MCF 10A (cell line): ENCODE results near the gene MAP7D1. TPM values are rescaled to one million over a fixed set of nuclear protein-coding genes. Genes with fewer than 3 reads are reported as not detected.
A peak's percentile ranks its signal among the peaks of the same experiment; 100 is the strongest.

Source experiments
- BruUV-seq: library from RNA; stranded (reverse); fragments of 400-500 nt; replicated peaks from 2 replicates; lab custom pipeline; 2021; lab: Mats Ljungman, UMichigan
- CTCF ChIA-PET: fragments of 300-600 bp; sonication (Branson Sonifier 250); formaldehyde crosslinking; extraction: SDS; loops from one replicate; lab custom pipeline; 2021; ENCODE audit warnings: antibody characterized with exemption, inconsistent platforms; lab: Yijun Ruan, JAX
- POLR2A ChIA-PET: fragments of 300-600, 350-650 bp; sonication (Branson Sonifier 250); formaldehyde crosslinking; extraction: SDS; loops from one replicate; lab custom pipeline; 2020; ENCODE audit warnings: antibody characterized with exemption, inconsistent platforms; lab: Yijun Ruan, JAX
- DNase-seq: peaks from one replicate; pipeline ENCODE4 v3.0.0-alpha.2; 2018; ENCODE audit not compliant: unreplicated experiment
- H3K27ac Mint-ChIP-seq: one replicate; pipeline ENCODE4 v1.8.0; 2022; ENCODE audit warnings: mild to moderate bottlenecking, low read depth, mixed read lengths; ENCODE audit not compliant: unreplicated experiment
- H3K27me3 Mint-ChIP-seq: one replicate; pipeline ENCODE4 v1.8.0; 2022; ENCODE audit warnings: mixed read lengths; ENCODE audit not compliant: insufficient read depth, unreplicated experiment
- H3K36me3 Mint-ChIP-seq: one replicate; pipeline ENCODE4 v1.8.0; 2022; ENCODE audit warnings: mild to moderate bottlenecking, moderate library complexity, mixed read lengths; ENCODE audit not compliant: insufficient read depth, unreplicated experiment
- H3K4me1 Mint-ChIP-seq: one replicate; pipeline ENCODE4 v1.8.0; 2022; ENCODE audit warnings: mixed read lengths; ENCODE audit not compliant: insufficient read depth, unreplicated experiment
- H3K4me3 Mint-ChIP-seq: one replicate; pipeline ENCODE4 v1.8.0; 2022; ENCODE audit warnings: mild to moderate bottlenecking, moderate library complexity, mixed read lengths; ENCODE audit not compliant: unreplicated experiment
- H3K9me3 Mint-ChIP-seq: one replicate; pipeline ENCODE4 v1.8.0; 2022; ENCODE audit warnings: mixed read lengths; ENCODE audit not compliant: unreplicated experiment
- intact Hi-C: fragments of 100-400 bp; cut with micrococcal nuclease; formaldehyde crosslinking; loops from 2 replicates; pipeline ENCODE4 v1.14.1; 2022
- total RNA-seq: library from RNA; stranded (reverse); gene quantifications from 2 replicates; pipeline ENCODE4 v1.2.3, GENCODE V29; 2022
- TF ChIP-seq, protein P1 (sequence below): fragments of 200-600 bp; IDR thresholded peaks from one replicate; pipeline ENCODE4 v1.8.0; 2022; ENCODE audit warnings: antibody characterized with exemption, mild to moderate bottlenecking; ENCODE audit not compliant: unreplicated experiment

MAP7D1 gene
- total RNA-seq, 1 experiment from 2014 or later, result 170 TPM

DNA sequence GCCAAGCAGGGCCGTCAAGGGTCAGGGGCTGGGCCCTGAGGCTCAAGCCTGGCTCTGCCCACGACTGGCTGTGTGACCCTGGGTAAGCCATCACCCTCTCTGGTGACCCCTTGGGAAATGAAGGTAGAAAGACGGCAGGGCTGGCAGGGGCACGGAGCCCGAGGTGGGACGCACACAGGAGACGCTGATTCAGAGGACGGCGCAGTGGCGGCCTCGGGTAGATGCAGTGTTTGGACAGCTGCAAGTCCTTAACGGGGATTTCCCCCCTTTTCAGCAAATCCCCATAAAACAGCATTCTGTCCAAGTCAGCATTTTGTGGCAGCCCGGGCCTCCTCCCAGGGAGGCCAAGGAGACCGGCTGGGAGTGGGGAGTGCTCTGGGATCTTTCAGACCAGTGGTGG, 47.6 kb upstream of the MAP7D1 start:
- POLR2A ChIA-PET, result no interaction called here
- Mint-ChIP-seq H3K9me3 (no peaks in the 10 kb centered on the region), H3K27ac (no peak overlapping the region), H3K4me1 (peaks cover 6% of the 10 kb centered on the region), H3K4me3 (no peak overlapping the region), H3K27me3 (no peaks in the 10 kb centered on the region), H3K36me3 (no peaks in the 10 kb centered on the region)
- TF ChIP-seq, protein P1, sequence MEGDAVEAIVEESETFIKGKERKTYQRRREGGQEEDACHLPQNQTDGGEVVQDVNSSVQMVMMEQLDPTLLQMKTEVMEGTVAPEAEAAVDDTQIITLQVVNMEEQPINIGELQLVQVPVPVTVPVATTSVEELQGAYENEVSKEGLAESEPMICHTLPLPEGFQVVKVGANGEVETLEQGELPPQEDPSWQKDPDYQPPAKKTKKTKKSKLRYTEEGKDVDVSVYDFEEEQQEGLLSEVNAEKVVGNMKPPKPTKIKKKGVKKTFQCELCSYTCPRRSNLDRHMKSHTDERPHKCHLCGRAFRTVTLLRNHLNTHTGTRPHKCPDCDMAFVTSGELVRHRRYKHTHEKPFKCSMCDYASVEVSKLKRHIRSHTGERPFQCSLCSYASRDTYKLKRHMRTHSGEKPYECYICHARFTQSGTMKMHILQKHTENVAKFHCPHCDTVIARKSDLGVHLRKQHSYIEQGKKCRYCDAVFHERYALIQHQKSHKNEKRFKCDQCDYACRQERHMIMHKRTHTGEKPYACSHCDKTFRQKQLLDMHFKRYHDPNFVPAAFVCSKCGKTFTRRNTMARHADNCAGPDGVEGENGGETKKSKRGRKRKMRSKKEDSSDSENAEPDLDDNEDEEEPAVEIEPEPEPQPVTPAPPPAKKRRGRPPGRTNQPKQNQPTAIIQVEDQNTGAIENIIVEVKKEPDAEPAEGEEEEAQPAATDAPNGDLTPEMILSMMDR, result no peak
- intact Hi-C loops, result no loop called here
- DNase-seq, result no peak
- CTCF ChIA-PET, result no interaction called here
- BruUV-seq, result no TSS peak

GRCh38 chr1:36109041-36109679, 46.8 kb upstream of the MAP7D1 start:
- TF ChIP-seq, protein P1, result no peak
- Mint-ChIP-seq H3K36me3 (no peaks in the 10 kb centered on the region), H3K4me3 (no peak overlapping the region), H3K27ac (no peak overlapping the region), H3K27me3 (no peaks in the 10 kb centered on the region), H3K4me1 (peaks cover 6% of the 10 kb centered on the region), H3K9me3 (no peaks in the 10 kb centered on the region)
- BruUV-seq, result no TSS peak
- peak; percentile 42 for DNase-seq
- ChIA-PET POLR2A (no interaction called here), CTCF (interaction anchor here (1.0 to 2.0 kb wide), 3 partner anchors 8 to 79 kb away, joined by 3 to 5 read pairs (median 4); no protein-coding TSS in a partner anchor)
- intact Hi-C loops, result no loop called here

DNA sequence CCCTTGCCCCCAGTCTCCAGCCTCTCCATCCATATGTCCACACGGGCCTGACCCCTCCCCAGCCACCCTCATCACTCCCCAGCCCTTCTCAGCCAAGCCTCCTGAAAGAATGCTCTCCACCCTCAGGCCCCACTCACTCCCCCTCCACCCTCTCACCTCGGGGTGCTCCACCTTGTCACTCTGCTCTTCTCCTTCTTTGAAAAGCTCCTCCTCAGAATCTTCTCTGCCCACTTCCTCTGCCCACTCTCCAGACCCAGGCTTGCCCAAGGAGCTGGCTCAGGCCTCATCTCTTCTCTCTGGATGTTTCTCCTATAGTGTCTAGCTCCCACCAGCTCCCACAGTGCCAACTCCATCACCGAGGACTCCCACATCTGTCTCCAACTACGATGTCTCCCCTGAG, 44.8 kb upstream of the MAP7D1 start:
- Mint-ChIP-seq H3K27me3 (no peaks in the 10 kb centered on the region), H3K4me1 (peaks cover 6% of the 10 kb centered on the region), H3K36me3 (no peaks in the 10 kb centered on the region), H3K27ac (no peak overlapping the region), H3K9me3 (no peaks in the 10 kb centered on the region), H3K4me3 (no peak overlapping the region)
- POLR2A ChIA-PET, result interaction anchor here (0.5 kb wide), 1 partner anchor 68 kb away, joined by 3 read pairs; no protein-coding TSS in a partner anchor
- no TSS peak for BruUV-seq
- intact Hi-C loops, result no loop called here
- CTCF ChIA-PET, result interaction anchor here (0.5 to 1.4 kb wide), 5 partner anchors 175 to 1213 kb away, joined by 3 to 4 read pairs (median 3); partner anchors contain the start of gene LSM10
- TF ChIP-seq, protein P1, result no peak
- no peak for DNase-seq

GRCh38 chr1:36112823-36113222, 43.1 kb upstream of the MAP7D1 start:
- no peaks in the 10 kb centered on the region for H3K27me3 Mint-ChIP-seq
- H3K4me3 Mint-ChIP-seq, result no peak overlapping the region
- CTCF ChIA-PET, result interaction anchor here (0.6 to 1.4 kb wide), 3 partner anchors 21 to 22 kb away, joined by 3 to 4 read pairs (median 4); no protein-coding TSS in a partner anchor
- intact Hi-C loops, result no loop called here
- BruUV-seq, result no TSS peak
- H3K9me3 Mint-ChIP-seq, result no peaks in the 10 kb centered on the region
- no peaks in the 10 kb centered on the region for H3K36me3 Mint-ChIP-seq
- POLR2A ChIA-PET, result no interaction called here
- no peak overlapping the region for H3K27ac Mint-ChIP-seq
- TF ChIP-seq, protein P1, result no peak
- peaks cover 6% of the 10 kb centered on the region for H3K4me1 Mint-ChIP-seq
- no peak for DNase-seq
